ENCODE measurements around the gene FLT4.

The FLT4 gene

GRCh38 chr5:180603076-180603594 is 46.3 kb downstream of the FLT4 start:
- no peak for DNase-seq

- no peak for DNase-seq
Measured at GRCh38 chr5:180602481-180603075, 46.8 kb downstream of the FLT4 start.

- DNase-seq: no peak
Measured at GRCh38 chr5:180601591-180602480, 47.6 kb downstream of the FLT4 start.

- no peak for DNase-seq
Measured at GRCh38 chr5:180600554-180601041, 48.8 kb downstream of the FLT4 start.

GRCh38 chr5:180599981-180600553 is 49.3 kb downstream of the FLT4 start:
- DNase-seq: no peak

- DNase-seq: no peak
Measured at GRCh38 chr5:180599590-180599914, 49.8 kb downstream of the FLT4 start.

GRCh38 chr5:180598797-180599589 is 50.4 kb downstream of the FLT4 start:
- DNase-seq: no peak

GRCh38 chr5:180598316-180598701 is 51.1 kb downstream of the FLT4 start:
- DNase-seq: no peak

GRCh38 chr5:180596668-180597231 is 52.6 kb downstream of the FLT4 start:
- no peak for DNase-seq

- DNase-seq: no peak
Measured at GRCh38 chr5:180596115-180596667, 53.2 kb downstream of the FLT4 start.

- no peak for DNase-seq
Measured at GRCh38 chr5:180595381-180596114, 53.9 kb downstream of the FLT4 start.

- DNase-seq: no peak
Measured at GRCh38 chr5:180595046-180595379, 54.4 kb downstream of the FLT4 start.

GRCh38 chr5:180594311-180595045 is 54.9 kb downstream of the FLT4 start:
- DNase-seq: no peak

GRCh38 chr5:180593446-180594206 is 55.8 kb downstream of the FLT4 start:
- DNase-seq: no peak

GRCh38 chr5:180592176-180592575 is 57.2 kb downstream of the FLT4 start:
- no peak for DNase-seq

- DNase-seq: no peak
Measured at GRCh38 chr5:180591311-180591887, 58.0 kb downstream of the FLT4 start, which contains the start of gene SCGB3A1. SCGB3A1 (minus strand) TSS chr5:180591499; CDS start chr5:180591462, 37 bp downstream.

- DNase-seq: no peak
Measured at GRCh38 chr5:180590543-180591310, 58.7 kb downstream of the FLT4 start.

GRCh38 chr5:180589771-180590542 is 59.4 kb downstream of the FLT4 start:
- DNase-seq: no peak
